ES-I3 (cell line): Measurements from ENCODE around the gene NUCKS1.

ENCODE experiments used
- H3K36me3 ChIP-seq: 2 replicates; pipeline ENCODE4 v1.6.1; 2013; ENCODE audit warnings: mild to moderate bottlenecking, low read length, control low read depth, moderate library complexity; ENCODE audit not compliant: insufficient read depth
- H3K4me1 ChIP-seq: 2 replicates; pipeline ENCODE4 v1.6.1; 2013; ENCODE audit warnings: mild to moderate bottlenecking, control low read depth, low read length; ENCODE audit not compliant: insufficient read depth
- H3K9ac ChIP-seq: 2 replicates; pipeline ENCODE4 v1.6.1; 2013; ENCODE audit warnings: low read depth, mild to moderate bottlenecking, low read length, moderate library complexity
- H3K9me3 ChIP-seq: 2 replicates; pipeline ENCODE4 v1.6.1; 2013; ENCODE audit warnings: mild to moderate bottlenecking, low read length, moderate library complexity; ENCODE audit not compliant: control insufficient read depth, insufficient read depth

NUCKS1 gene

GRCh38 chr1:205688171-205689080 is 61.6 kb downstream of the NUCKS1 start:
- H3K4me1 ChIP-seq = peaks cover 30% of the 10 kb centered on the region
- no peak overlapping the region for H3K9ac ChIP-seq
- no peaks in the 10 kb centered on the region for H3K36me3 ChIP-seq
- H3K9me3 ChIP-seq = no peaks in the 10 kb centered on the region

- Histone ChIP-seq H3K36me3 (no peaks in the 10 kb centered on the region), H3K9ac (no peak overlapping the region), H3K9me3 (no peaks in the 10 kb centered on the region), H3K4me1 (peaks cover 28% of the 10 kb centered on the region)
Measured at GRCh38 chr1:205687242-205687641, 62.7 kb downstream of the NUCKS1 start.

DNA sequence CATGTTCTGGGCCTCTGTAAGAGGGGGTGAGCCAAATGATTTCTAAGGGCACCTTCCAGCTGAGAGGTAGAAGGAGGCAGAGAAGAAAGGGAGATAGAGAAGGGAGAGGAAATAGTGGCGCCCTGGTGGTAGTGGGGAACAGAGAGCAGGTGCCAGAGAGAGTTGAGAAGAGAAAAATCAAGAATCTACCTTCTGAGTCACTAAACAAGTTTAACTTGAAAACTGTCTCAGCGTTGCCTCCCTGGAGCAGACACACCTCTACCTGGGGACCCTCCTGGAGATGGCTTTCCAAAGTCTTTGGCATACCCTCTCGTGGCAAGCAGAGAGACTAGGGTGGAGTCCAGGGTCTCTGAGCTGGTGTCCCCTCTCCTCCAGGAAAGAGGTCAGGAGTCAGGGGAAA is 68.6 kb downstream of the NUCKS1 start:
- Histone ChIP-seq H3K36me3 (no peaks in the 10 kb centered on the region), H3K9me3 (no peaks in the 10 kb centered on the region), H3K9ac (no peak overlapping the region), H3K4me1 (peaks cover 21% of the 10 kb centered on the region)

DNA sequence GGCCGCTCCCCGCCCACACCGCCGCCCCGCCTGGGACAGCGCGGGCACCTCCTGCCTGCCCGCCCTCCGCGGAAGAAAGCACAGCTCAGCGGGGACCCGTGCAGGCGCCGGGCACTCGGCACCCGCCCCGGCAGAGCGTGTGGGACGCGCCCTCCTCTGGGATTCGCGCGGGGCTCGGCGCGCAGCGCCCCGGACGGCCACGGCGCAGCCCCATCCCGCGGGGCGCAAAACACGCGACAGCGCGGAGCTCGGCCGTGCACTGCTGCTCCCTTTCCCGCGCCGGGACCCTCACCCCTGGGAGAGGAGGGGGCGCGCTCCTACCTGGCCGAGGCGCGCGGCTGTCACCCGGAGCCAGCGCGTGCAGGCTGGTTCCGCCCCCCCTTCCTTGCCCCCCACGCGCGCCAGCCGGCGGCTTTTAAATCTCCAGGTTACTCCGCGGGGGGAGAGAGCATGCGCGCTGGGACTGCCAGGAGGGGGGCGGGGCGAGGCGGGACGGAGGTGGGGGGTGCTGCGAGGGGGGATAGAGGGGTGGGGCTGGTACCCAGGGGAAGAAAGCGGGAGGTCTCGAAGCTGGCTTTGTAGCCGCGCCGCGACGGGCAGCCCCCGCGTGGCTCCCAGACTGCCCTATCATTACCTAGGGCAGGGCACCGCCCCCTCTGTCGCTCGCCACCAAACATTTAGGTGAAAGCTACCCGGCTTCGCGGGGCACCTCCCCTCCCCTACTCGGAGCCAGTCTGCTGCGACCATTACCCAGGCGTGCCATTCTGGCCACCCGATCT is 69.7 kb downstream of the NUCKS1 start, which contains the start of gene SLC45A3:
SLC45A3 (minus strand) TSS at position 437 of the 779 bp plus-strand sequence. CDS start 15,853 bp downstream, outside the sequence.
- Histone ChIP-seq H3K9ac (peak within 1 kb of the TSS; percentile 94), H3K9me3 (no peaks in the 10 kb centered on the region), H3K4me1 (peaks cover 21% of the 10 kb centered on the region), H3K36me3 (no peaks in the 10 kb centered on the region)

DNA sequence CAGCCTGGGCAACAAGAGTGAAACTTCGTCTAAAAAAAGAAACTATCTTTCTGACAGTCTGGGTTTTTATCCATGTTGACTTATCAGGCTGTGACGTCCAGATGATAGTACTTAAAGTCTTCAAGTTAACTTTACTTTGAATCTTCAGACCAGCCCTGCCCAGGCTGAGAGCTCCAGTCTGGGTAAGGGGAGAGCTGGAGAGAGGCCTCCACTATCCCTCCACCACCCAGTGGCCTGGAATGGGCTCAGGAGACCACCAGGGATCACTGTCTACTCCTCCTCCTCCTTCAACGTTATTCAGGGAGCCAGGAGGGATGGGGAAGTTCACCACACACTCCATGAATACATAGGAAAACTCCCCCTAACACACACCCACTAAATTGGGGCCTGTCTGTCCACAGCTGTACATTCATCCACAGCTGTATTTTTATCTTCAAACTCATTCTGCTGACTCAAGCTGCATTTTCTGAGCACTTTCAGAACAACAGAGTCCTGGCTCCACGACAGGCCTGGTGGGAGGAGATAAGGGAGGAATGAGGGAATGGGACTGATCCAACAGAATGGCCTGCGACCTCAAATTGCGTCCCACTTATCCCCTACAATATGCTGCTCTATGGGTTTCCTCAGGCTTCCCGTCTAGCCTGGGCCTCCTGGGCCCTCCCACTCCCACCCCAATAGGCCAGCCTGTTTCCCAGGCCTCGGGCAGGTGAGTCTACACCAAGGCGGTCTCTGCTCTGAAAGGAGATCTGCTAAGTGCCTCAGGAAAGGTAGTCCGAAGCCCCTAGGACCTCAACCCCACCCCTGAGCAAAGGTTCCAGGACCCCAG is 71.5 kb downstream of the NUCKS1 start:
- Histone ChIP-seq H3K36me3 (no peaks in the 10 kb centered on the region), H3K9me3 (no peaks in the 10 kb centered on the region), H3K9ac (peak overlapping the region; percentile 94; the same call in 1 of the 2 replicates), H3K4me1 (peaks cover 21% of the 10 kb centered on the region)

DNA sequence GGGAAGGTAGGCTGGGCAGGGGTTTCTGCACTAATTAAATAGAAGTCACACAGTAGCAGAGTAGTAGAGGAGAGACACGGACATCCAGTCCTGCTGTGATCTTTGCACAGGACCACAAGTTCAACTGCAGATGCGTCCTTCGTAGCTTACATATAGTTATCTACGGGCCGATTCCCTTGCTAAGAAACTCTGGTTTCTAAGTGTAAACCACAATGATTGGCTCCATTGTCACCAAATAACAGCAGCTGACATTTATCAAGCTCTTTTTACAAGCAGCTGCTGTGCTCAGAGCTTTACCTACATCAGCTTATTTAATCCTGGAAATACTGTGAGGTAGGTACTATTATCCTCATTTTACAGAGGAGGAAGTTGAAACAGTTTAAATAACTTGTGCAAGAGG is 72.8 kb downstream of the NUCKS1 start:
- H3K4me1 ChIP-seq = peaks cover 26% of the 10 kb centered on the region
- H3K9ac ChIP-seq = no peak overlapping the region
- H3K9me3 ChIP-seq = no peaks in the 10 kb centered on the region
- no peaks in the 10 kb centered on the region for H3K36me3 ChIP-seq

GRCh38 chr1:205676597-205676996 is 73.4 kb downstream of the NUCKS1 start:
- no peaks in the 10 kb centered on the region for H3K36me3 ChIP-seq
- H3K9me3 ChIP-seq = no peaks in the 10 kb centered on the region
- no peak overlapping the region for H3K9ac ChIP-seq
- H3K4me1 ChIP-seq = peaks cover 30% of the 10 kb centered on the region

DNA sequence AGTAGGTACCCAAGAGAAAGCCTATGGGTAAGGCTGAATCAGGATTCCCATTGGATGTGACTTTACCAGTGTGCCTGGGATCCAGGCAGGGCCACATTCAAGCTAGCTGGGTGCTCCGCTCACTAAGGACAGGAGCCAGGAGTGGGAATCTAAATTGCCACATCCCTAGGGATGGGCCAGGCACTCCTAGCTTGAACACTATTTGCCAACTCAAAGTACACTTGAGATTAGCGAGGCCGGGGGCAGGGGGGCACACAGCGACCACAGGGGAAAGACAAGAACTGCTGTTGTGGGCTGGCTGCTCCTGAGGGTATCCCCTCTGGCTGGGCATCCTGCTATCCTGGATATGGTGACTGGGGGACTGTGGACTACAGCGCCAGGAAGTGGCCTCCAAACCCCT is 74.0 kb downstream of the NUCKS1 start:
- Histone ChIP-seq H3K9me3 (no peaks in the 10 kb centered on the region), H3K9ac (no peak overlapping the region), H3K4me1 (peaks cover 30% of the 10 kb centered on the region), H3K36me3 (no peaks in the 10 kb centered on the region)

DNA sequence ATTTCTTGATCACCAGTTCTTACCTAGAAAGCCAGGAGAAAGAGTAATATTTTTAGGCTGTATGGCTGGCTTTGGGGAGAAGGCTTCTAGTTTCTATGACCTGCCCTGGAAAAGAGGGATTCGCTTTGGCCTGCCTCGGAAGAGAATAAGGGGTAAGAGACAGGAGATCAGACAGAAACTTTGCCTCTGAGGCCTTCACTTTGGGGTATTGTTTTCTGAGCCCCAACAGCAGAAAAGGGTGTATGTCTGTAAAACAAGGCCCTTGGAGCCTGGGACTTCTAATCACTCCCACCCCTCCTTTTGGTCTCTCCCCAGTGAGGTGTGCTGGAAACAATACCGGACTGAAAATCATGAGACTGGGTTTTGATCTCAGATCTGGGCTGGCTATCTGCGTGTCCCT is 74.7 kb downstream of the NUCKS1 start:
- Histone ChIP-seq H3K4me1 (peaks cover 33% of the 10 kb centered on the region), H3K9ac (no peak overlapping the region)

GRCh38 chr1:205672970-205673369 is 77.0 kb downstream of the NUCKS1 start:
- H3K4me1 ChIP-seq = peaks cover 47% of the 10 kb centered on the region
- H3K9me3 ChIP-seq = no peaks in the 10 kb centered on the region
- H3K36me3 ChIP-seq = no peaks in the 10 kb centered on the region
- H3K9ac ChIP-seq = no peak overlapping the region

More for the DNA sequence above, 74.7 kb downstream of the NUCKS1 start:
- Histone ChIP-seq H3K36me3 (no peaks in the 10 kb centered on the region), H3K9me3 (no peaks in the 10 kb centered on the region)

DNA sequence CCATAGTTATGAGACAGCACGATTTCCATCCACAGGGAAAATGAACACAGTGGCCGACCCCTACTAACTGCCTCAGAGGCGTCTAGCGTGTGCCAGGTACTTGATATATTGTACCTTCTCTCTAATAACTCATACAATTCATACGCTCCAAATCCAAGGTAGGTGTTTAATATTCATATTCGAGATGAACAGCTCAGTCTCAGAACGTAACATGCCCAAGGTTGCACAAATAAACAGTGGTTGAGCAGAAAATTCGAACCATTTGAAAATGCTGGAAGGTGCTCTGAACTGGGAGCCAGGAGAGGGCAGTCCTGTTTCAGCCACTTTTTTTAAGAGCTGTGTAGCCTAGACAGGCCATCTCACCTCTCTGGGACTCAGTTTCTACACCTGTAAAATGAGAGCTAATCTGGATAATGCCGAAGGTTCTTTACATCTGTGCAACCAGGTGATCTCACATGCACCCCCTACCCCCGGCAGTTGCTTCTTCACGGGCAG is 77.5 kb downstream of the NUCKS1 start:
- no peak overlapping the region for H3K9ac ChIP-seq
- H3K9me3 ChIP-seq = no peaks in the 10 kb centered on the region
- H3K36me3 ChIP-seq = no peaks in the 10 kb centered on the region
- H3K4me1 ChIP-seq = peaks cover 47% of the 10 kb centered on the region

DNA sequence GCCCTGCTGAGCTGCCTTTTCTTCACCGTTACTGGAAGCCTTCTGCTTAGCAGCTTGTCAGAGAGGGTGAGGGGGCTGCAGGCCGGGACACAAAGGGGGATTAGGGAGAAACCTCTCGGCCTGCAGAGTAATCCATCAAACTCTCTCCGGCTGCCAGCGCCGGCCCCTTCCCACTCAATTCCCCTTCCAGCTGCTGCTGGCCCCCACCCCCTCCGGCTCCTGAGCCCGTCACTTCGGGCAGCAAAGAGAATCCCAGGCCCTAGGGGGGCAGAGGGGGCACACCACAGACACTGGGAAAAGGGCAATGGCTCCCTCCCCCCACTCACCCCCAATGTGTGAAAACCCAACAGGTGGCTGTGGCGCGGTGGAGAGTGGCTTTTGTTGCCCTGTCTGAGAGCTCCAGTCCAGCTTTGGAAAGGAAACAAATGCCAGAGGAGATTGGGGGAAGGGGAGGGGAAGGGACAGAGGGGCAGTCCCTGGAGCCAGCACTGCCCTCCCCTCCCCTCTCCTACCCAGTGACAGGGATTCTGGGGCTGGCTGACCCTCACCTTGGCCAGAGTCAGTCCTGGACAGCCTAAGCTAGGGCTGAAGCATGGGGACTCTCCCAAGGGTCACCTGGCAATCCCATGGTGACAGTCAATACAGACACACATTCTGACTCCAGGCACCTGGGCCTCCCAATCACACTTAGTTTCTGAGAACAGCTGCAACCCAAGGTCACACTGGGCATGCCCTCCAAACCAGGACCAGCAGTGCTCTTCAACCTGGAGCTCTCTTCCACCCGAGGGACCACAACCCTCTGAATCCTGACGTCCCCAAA is 79.2 kb downstream of the NUCKS1 start:
- Histone ChIP-seq H3K9me3 (no peaks in the 10 kb centered on the region), H3K4me1 (peaks cover 50% of the 10 kb centered on the region), H3K36me3 (no peaks in the 10 kb centered on the region), H3K9ac (peak overlapping the region; percentile 29)

DNA sequence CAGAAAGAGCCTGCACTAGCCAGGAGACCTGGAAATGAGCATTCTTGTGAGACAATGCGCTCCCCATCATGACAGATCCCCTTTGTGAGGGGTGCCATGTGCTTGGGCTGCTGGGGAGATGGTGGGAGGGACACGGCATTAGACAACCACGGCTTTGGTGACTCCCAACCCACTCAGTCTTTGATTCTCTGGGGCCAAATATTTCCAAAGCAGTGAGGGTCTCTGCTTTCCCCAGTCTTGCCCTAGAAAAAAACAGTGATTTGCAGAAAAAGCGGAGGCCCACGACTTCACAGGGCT is 79.9 kb downstream of the NUCKS1 start:
- Histone ChIP-seq H3K4me1 (peaks cover 55% of the 10 kb centered on the region), H3K9ac (0 out of 2 replicates have a peak overlapping the region, but pooled peaks have one; percentile 29)

More for the DNA sequence above, 79.9 kb downstream of the NUCKS1 start:
- no peaks in the 10 kb centered on the region for H3K9me3 ChIP-seq
- H3K36me3 ChIP-seq = no peaks in the 10 kb centered on the region
